VCaP (cell line): Measurements from ENCODE around the gene KCNMA1.

Source experiments
- H3K27ac ChIP-seq: fragments of 450-650 bp; 2 replicates; pipeline ENCODE4 v1.5.1; 2017
- TF ChIP-seq, protein P1 (sequence below): fragments of 450-650 bp; conservative IDR thresholded peaks from 2 replicates; pipeline ENCODE4 v1.5.1; 2017; ENCODE audit warnings: mild to moderate bottlenecking, moderate library complexity

KCNMA1 gene

DNA sequence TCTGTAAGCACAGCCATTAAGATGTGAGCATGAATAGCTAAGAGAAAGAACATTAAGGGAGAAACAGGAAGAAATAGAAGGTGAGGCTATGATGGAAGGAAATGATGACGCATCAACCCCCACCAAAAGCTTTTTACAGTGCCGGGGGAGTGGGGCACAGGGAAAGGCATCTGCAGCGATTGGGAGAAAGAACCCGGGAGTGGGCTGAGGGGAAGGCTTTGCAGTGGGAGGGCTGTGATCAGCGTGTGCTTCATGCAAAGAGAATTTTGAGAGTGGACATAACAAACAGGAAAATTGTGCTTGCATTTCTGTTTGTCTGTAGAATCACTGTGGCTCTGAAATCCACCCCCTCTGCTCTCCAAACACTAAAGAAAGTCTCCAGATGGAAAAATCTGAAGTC is 250.8 kb downstream of the KCNMA1 start:
- TF ChIP-seq, protein P1, sequence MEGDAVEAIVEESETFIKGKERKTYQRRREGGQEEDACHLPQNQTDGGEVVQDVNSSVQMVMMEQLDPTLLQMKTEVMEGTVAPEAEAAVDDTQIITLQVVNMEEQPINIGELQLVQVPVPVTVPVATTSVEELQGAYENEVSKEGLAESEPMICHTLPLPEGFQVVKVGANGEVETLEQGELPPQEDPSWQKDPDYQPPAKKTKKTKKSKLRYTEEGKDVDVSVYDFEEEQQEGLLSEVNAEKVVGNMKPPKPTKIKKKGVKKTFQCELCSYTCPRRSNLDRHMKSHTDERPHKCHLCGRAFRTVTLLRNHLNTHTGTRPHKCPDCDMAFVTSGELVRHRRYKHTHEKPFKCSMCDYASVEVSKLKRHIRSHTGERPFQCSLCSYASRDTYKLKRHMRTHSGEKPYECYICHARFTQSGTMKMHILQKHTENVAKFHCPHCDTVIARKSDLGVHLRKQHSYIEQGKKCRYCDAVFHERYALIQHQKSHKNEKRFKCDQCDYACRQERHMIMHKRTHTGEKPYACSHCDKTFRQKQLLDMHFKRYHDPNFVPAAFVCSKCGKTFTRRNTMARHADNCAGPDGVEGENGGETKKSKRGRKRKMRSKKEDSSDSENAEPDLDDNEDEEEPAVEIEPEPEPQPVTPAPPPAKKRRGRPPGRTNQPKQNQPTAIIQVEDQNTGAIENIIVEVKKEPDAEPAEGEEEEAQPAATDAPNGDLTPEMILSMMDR, result no peak
- H3K27ac ChIP-seq, result no peak overlapping the region

DNA sequence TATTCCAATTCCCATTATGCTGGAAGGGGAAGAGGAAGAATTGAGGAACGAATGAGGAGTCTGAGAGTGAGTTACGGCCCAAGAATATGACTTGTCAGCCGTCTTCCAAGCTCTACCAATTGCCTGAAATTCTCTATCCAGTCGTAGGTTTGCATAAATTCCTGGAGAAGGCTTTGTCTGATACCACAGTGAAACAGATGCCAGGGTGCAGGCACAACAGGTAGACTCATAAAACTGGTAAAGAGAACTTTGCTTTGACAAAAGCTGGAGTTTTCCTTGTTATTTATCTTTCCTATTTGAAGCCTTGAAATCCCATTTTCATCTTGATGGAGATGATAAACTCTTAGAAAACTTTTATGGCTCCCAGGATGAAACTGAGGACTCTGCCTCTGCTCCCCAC is 251.2 kb downstream of the KCNMA1 start:
- TF ChIP-seq, protein P1, result no peak
- no peak overlapping the region for H3K27ac ChIP-seq

GRCh38 chr10:77385315-77385714 is 252.3 kb downstream of the KCNMA1 start:
- TF ChIP-seq, protein P1, result no peak
- H3K27ac ChIP-seq, result no peak overlapping the region

- no peak overlapping the region for H3K27ac ChIP-seq
- TF ChIP-seq, protein P1, result no peak
Measured at GRCh38 chr10:77383861-77384553, 253.6 kb downstream of the KCNMA1 start.

DNA sequence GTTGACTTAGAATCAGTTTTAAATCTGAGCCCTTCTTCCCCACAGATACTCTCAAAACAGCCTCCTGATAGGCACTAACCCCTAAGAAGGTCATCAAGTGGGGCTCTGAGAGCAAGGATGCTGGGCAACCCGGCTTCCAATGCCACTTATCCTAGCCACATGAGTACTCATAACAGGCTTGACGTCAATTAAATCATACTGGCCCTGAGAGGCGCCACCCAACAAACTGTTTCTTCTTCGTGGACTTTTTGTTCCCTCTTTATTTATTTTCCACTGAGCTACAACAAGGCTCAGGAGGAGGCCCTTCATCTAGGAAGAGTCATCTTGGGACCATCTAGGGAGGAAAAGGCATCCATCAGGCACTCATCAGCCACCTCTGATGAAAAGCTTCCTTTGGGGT is 255.9 kb downstream of the KCNMA1 start:
- TF ChIP-seq, protein P1, result no peak
- H3K27ac ChIP-seq, result no peak overlapping the region

DNA sequence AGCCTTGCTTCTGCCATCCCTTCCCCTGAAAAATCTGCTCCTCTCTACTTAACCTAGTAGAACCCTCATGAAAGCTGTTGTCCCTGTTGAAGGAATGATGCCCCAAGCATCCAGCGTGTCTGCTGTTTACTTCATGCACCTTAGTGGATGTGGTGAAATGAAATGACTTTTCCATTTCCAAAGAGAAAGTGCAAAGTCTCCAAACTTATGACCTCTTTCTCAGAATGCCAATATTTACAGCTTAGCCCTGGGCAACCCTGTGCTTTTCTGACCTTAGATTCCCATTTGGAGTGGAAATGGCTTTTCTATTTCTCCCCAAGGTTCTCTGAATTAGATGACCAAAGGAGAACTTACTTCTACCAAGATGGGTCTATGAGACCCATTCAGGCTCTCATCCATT is 256.9 kb downstream of the KCNMA1 start:
- TF ChIP-seq, protein P1, result no peak
- H3K27ac ChIP-seq, result no peak overlapping the region

DNA sequence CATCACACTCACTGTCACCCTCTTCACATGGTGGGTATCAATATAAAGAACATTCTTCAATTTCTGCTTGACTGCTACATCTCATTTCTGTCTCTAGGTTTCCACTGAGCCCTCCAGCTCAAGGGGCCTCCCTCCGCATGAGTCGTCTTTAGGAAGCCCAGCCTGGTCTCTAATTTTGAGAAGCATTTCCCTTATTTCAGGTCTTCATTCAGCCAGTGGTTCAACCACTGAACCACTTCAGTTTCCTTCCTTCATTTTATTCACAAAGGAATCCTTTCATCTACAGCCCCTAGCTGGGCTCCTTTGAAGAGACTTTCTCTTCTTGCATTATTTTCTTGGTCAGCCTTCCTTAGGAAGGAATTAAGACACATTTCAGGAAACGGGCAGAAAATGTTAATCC is 257.4 kb downstream of the KCNMA1 start:
- TF ChIP-seq, protein P1, result no peak
- no peak overlapping the region for H3K27ac ChIP-seq
